SK-N-SH (cell line): ENCODE data around the gene PDE8A.

Experiments
- MAX ChIP-seq: IDR thresholded peaks from 2 replicates; pipeline ENCODE4 v1.4.0; 2012; ENCODE audit warnings: low read depth
- NRF1 ChIP-seq: IDR thresholded peaks from 2 replicates; pipeline ENCODE4 v1.6.1; 2012; ENCODE audit warnings: low read depth, mild to moderate bottlenecking, low read length

DNA sequence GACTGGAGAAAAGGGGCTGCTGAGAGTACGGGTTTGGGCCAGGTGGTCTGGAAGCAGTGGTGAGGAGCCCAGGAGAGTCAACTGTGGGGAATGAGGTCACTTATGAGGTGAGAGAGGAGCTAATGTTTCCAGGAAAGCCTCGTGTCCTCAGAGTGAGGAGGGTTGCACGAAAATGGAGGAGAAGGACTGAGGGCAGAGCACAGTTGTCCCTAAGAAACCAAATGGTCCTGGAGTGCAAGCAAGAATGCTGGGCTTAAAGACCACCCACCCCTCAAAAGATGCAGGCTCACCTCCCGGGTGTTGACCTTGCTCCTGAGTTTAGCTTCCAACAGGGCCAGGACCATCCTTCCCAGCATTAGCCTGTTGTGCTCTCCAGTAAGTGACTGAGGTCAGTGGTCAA lies 133.2 kb downstream of the PDE8A start:
- TF ChIP-seq NRF1 (no peak), MAX (no peak)
